C4-2B (cell line): ENCODE data around the gene MAP3K15.

Experiments used
- H3K27ac ChIP-seq: fragments of 450-650 bp; 2 replicates; pipeline ENCODE4 v1.5.1; 2017
- CTCF ChIP-seq: fragments of 450-650 bp; conservative IDR thresholded peaks from 2 replicates; pipeline ENCODE4 v1.5.1; 2017; ENCODE audit warnings: mild to moderate bottlenecking
- ZFX ChIP-seq: fragments of 450-650 bp; IDR thresholded peaks from 2 replicates; pipeline ENCODE4 v1.6.1; 2017

The MAP3K15 gene

GRCh38 chrX:19556202-19556601, 40.9 kb upstream of the MAP3K15 start:
- no peak for TF ChIP-seq CTCF
- H3K27ac ChIP-seq = no peak overlapping the region

GRCh38 chrX:19555683-19556082, 40.4 kb upstream of the MAP3K15 start:
- H3K27ac ChIP-seq = no peak overlapping the region
- TF ChIP-seq ZFX = no peak
- no peak for TF ChIP-seq CTCF

GRCh38 chrX:19555236-19555635, 39.9 kb upstream of the MAP3K15 start:
- no peak for TF ChIP-seq ZFX
- no peak for TF ChIP-seq CTCF
- no peak overlapping the region for H3K27ac ChIP-seq

- TF ChIP-seq CTCF = no peak
- TF ChIP-seq ZFX = no peak
- H3K27ac ChIP-seq = no peak overlapping the region
Measured at GRCh38 chrX:19554786-19555185, 39.5 kb upstream of the MAP3K15 start.

GRCh38 chrX:19552793-19553192, 37.5 kb upstream of the MAP3K15 start:
- H3K27ac ChIP-seq = no peak overlapping the region
- TF ChIP-seq CTCF (no peak), ZFX (no peak)

GRCh38 chrX:19549838-19550237, 34.5 kb upstream of the MAP3K15 start:
- TF ChIP-seq ZFX (no peak), CTCF (no peak)
- no peak overlapping the region for H3K27ac ChIP-seq

- TF ChIP-seq CTCF (no peak), ZFX (no peak)
- no peak overlapping the region for H3K27ac ChIP-seq
Measured at GRCh38 chrX:19548934-19549333, 33.6 kb upstream of the MAP3K15 start.

GRCh38 chrX:19548279-19548678, 33.0 kb upstream of the MAP3K15 start:
- no peak overlapping the region for H3K27ac ChIP-seq
- TF ChIP-seq ZFX (no peak), CTCF (no peak)
